Testis (tissue), 3 donors: ENCODE data around the gene ATRNL1. TPM values are rescaled to one million over a fixed set of nuclear protein-coding genes. Genes with fewer than 3 reads are reported as not detected.

ENCODE experiments used
- DNase-seq: peaks from one replicate; pipeline ENCODE4 v3.0.0-alpha.2; 2019
- H3K27ac ChIP-seq, 2 donors: fragments of 200-600 bp; sonication (generic); one replicate each; pipeline ENCODE4 v1.5.1; 2019
- H3K27me3 ChIP-seq: fragments of 200-600 bp; sonication (generic); one replicate; pipeline ENCODE4 v1.5.1; 2019
- H3K36me3 ChIP-seq: fragments of 200-600 bp; sonication (generic); one replicate; pipeline ENCODE4 v1.5.1; 2017; ENCODE audit warnings: low read depth; ENCODE audit errors: missing control alignments
- H3K4me1 ChIP-seq: fragments of 200-600 bp; sonication (generic); one replicate; pipeline ENCODE4 v1.5.1; 2019
- H3K4me3 ChIP-seq, 2 donors: fragments of 200-600 bp; sonication (generic); one replicate each; pipeline ENCODE4 v1.5.1; 2017 to 2019
- H3K9me3 ChIP-seq: fragments of 200-600 bp; sonication (generic); one replicate; pipeline ENCODE4 v1.5.1; 2017
- CTCF ChIP-seq, 3 experiments: fragments of 450-650 bp in 2 of 3; fragments of 200-600 bp in 1 of 3; sonication (generic) in 1 of 3; IDR thresholded peaks; one replicate each; pipeline ENCODE4 v1.5.1; 2016 to 2019; ENCODE audit warnings: antibody characterized with exemption in 3 of 3, mild to moderate bottlenecking in 2 of 3, moderate library complexity in 1 of 3
- POLR2A ChIP-seq: fragments of 450-650 bp; IDR thresholded peaks from one replicate; pipeline ENCODE4 v1.6.1; 2017; ENCODE audit warnings: antibody characterized with exemption, mild to moderate bottlenecking, moderate library complexity
- WGBS, 2 donors: methylation state at CpG; one replicate each; pipeline ENCODE4 v1.1.5; 2018; 5-methylcytosine and 5-hydroxymethylcytosine counted together
- intact Hi-C: fragments of 100-400 bp; cut with DNase I; formaldehyde crosslinking; loops from one replicate; pipeline ENCODE4 v1.15.1; 2023; ENCODE audit warnings: low total_unique reads
- polyA plus RNA-seq: library from polyadenylated mRNA; stranded (reverse); fragments of 350-450 nt; fragmentation: Illumina TruSeq; extraction: RNeasy Lipid Tissue Mini Kit (QIAGEN cat#74804); gene quantifications from one replicate; pipeline ENCODE4 v1.2.3, GENCODE V29; 2014; ENCODE audit warnings: low read depth, low replicate concordance; ENCODE audit not compliant: insufficient read depth
- total RNA-seq, 2 donors: library from RNA; depleted of rRNA; stranded (reverse); fragments of >200 nt; gene quantifications; one replicate each; pipeline ENCODE4 v1.2.3, GENCODE V29; 2016

The ATRNL1 gene
- total and polyA plus RNA-seq, 3 donors from 2014 or later: 32.4 to 61.3 (median 45.7) TPM

GRCh38 chr10:115845921-115846320, 752.8 kb downstream of the ATRNL1 start:
- WGBS, 2 donors: 94 to 96% methylated on average over 1 of the region's 1 CpG
- no peak for DNase-seq
- Histone ChIP-seq H3K9me3 (no peaks in the 10 kb centered on the region), H3K4me3 (no peak overlapping the region), H3K27ac (no peak overlapping the region), H3K27me3 (no peaks in the 10 kb centered on the region), H3K4me1 (no peaks in the 10 kb centered on the region), H3K36me3 (no peaks in the 10 kb centered on the region)
- no peak for TF ChIP-seq CTCF (IDR thresholded peaks at IDR 0.05)
- no peak for TF ChIP-seq POLR2A
- intact Hi-C loops: no loop called here

- no peaks in the 10 kb centered on the region for H3K36me3 ChIP-seq
- H3K27ac ChIP-seq: no peak overlapping the region
- intact Hi-C loops: no loop called here
- no peaks in the 10 kb centered on the region for H3K9me3 ChIP-seq
- H3K27me3 ChIP-seq: no peaks in the 10 kb centered on the region
- H3K4me3 ChIP-seq: no peak overlapping the region
- 84 to 97% methylated on average over 1 of the region's 1 CpG for WGBS, 2 donors
- TF ChIP-seq POLR2A (no peak), CTCF (IDR thresholded peaks at IDR 0.05) (no peak)
- no peak for DNase-seq
- no peaks in the 10 kb centered on the region for H3K4me1 ChIP-seq
These were observed 753.4 kb downstream of the ATRNL1 start for GRCh38 chr10:115846528-115846927.

GRCh38 chr10:115849197-115849596, 756.0 kb downstream of the ATRNL1 start:
- 35 to 37% methylated on average over 2 of the region's 2 CpGs for WGBS, 2 donors
- no peak for TF ChIP-seq CTCF (IDR thresholded peaks at IDR 0.05)
- Histone ChIP-seq H3K9me3 (no peaks in the 10 kb centered on the region), H3K27me3 (no peaks in the 10 kb centered on the region), H3K4me1 (no peaks in the 10 kb centered on the region), H3K4me3 (no peak overlapping the region), H3K36me3 (no peaks in the 10 kb centered on the region), H3K27ac (no peak overlapping the region)
- DNase-seq: no peak
- intact Hi-C loops: no loop called here

GRCh38 chr10:115850666-115851065, 757.5 kb downstream of the ATRNL1 start:
- no peaks in the 10 kb centered on the region for H3K9me3 ChIP-seq
- no peaks in the 10 kb centered on the region for H3K4me1 ChIP-seq
- TF ChIP-seq CTCF (IDR thresholded peaks at IDR 0.05): no peak
- no peak for TF ChIP-seq POLR2A
- 91 to 96% methylated on average over 1 of the region's 1 CpG for whole genome bisulfite sequencing, 2 donors
- no peak overlapping the region for H3K27ac ChIP-seq
- H3K36me3 ChIP-seq: no peaks in the 10 kb centered on the region
- DNase-seq: no peak
- H3K4me3 ChIP-seq: no peak overlapping the region
- no peaks in the 10 kb centered on the region for H3K27me3 ChIP-seq
- intact Hi-C loops: no loop called here

- Histone ChIP-seq H3K4me1 (no peaks in the 10 kb centered on the region), H3K36me3 (no peaks in the 10 kb centered on the region), H3K4me3 (no peak overlapping the region), H3K9me3 (no peaks in the 10 kb centered on the region), H3K27ac (no peak overlapping the region), H3K27me3 (no peaks in the 10 kb centered on the region)
- WGBS, 2 donors: 88 to 90% methylated on average over 5 of the region's 5 CpGs
- DNase-seq: no peak
- intact Hi-C loops: no loop called here
- TF ChIP-seq POLR2A (no peak), CTCF (IDR thresholded peaks at IDR 0.05) (no peak)
These were observed 758.5 kb downstream of the ATRNL1 start for GRCh38 chr10:115851695-115852094.
